Rectal smooth muscle tissue (tissue), 1 donor: Measurements from ENCODE around the gene WASF2.

Source experiments
- H3K27ac ChIP-seq: one replicate; pipeline ENCODE4 v1.7.0; 2013; ENCODE audit warnings: low read depth, low read length, inconsistent platforms
- H3K27me3 ChIP-seq: one replicate; pipeline ENCODE4 v1.7.0; 2013; ENCODE audit warnings: low read length; ENCODE audit not compliant: control insufficient read depth, insufficient read depth
- H3K36me3 ChIP-seq: one replicate; pipeline ENCODE4 v1.7.0; 2013; ENCODE audit warnings: low read length; ENCODE audit not compliant: control insufficient read depth, insufficient read depth
- H3K4me1 ChIP-seq: one replicate; pipeline ENCODE4 v1.7.0; 2013; ENCODE audit warnings: low read length; ENCODE audit not compliant: control insufficient read depth, insufficient read depth
- H3K4me3 ChIP-seq: one replicate; pipeline ENCODE4 v1.7.0; 2013; ENCODE audit warnings: low read length
- H3K9ac ChIP-seq: one replicate; pipeline ENCODE4 v1.7.0; 2013; ENCODE audit warnings: low read length

The WASF2 gene

DNA sequence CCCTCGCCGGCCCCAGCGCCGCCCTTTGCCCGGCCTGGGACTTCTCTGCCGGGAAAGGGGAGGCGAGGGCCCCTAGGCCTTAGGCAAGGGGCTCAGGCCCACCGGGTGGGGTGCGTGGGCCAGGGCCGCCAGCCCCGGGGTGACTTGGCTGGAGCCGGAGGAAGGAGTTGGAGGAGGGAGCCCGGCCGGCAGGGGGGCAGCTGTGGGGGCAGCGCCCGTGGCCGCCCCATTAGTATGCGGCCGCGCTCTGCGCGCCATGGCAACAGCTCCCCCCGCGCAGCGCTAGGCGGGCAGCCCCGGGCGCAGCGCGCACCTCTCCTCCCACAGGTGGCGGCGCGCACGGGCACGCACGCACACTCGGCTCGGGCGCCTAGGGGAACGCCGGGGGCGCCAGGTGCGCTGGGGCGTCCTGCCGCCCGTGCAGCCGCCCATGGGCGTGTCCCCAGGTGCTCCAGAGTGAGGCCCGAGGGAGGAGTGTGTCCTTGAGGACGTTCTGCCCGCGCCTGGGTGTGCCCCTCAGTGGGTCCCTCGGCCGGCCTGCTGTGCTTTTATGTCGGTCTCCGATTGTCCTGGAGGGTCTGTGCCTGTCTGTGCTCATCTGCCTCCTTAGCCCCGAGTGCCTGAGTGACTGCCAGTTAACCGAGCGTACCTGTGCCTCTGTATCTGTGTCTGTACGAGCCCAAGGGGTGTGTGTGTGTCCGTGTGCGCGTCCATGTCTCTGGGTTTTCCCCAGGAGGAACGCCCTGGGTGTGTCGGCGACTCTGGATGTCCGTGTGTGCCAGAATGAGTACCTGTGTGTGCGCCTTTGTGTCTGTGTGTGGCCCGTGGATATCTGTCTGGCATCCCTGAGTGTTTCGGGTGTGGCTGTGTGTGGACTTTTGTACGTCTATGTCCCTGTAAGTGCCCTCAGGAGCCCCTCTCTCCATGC is 38.2 kb upstream of the WASF2 start:
- no peaks in the 10 kb centered on the region for H3K36me3 ChIP-seq
- peaks cover 55% of the 10 kb centered on the region for H3K4me1 ChIP-seq
- peak overlapping the region; percentile 73 for H3K4me3 ChIP-seq
- H3K27me3 ChIP-seq, result no peaks in the 10 kb centered on the region
- H3K27ac ChIP-seq, result peak overlapping the region; percentile 84
- peak overlapping the region; percentile 64 for H3K9ac ChIP-seq

DNA sequence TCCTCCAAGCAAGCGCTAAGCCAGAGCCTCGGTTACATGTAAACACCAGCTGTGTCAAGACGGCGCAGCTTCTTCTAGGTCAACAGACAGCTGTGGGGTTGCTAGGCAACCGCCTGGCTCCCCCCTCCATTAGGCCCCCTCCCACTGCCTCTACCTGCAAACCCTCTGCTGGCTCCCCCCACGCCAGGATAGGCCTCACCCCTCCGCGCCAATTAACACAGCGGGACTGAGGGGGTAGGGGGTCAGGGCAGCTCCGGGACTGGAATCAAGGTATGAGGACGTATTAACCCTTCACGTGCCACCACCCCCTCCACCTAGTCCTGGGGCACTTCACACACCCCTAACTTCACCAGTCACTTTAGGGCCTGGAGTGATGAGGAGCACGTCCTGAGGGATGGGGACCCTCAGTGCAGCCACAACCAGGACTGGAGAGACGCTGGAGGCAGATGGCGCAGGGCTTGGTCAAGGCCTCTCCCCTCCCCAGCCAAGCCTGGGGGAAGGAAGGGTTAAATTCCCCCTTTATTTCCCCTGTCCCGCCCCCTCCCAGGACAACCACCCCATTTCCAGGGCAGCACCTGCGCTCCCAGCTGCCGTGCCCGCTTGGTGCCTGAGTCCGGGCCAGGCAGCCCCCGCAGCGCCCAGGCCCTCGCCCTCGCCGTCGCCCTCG is 37.4 kb upstream of the WASF2 start:
- no peak overlapping the region for H3K9ac ChIP-seq
- no peaks in the 10 kb centered on the region for H3K36me3 ChIP-seq
- no peaks in the 10 kb centered on the region for H3K27me3 ChIP-seq
- peak overlapping the region; percentile 84 for H3K27ac ChIP-seq
- peak overlapping the region; percentile 73 for H3K4me3 ChIP-seq
- peaks cover 63% of the 10 kb centered on the region for H3K4me1 ChIP-seq

- Histone ChIP-seq H3K9ac (no peak overlapping the region), H3K27ac (peak overlapping the region; percentile 84), H3K4me1 (peaks cover 69% of the 10 kb centered on the region), H3K4me3 (peak overlapping the region; percentile 73), H3K36me3 (no peaks in the 10 kb centered on the region), H3K27me3 (no peaks in the 10 kb centered on the region)
Measured at GRCh38 chr1:27526569-27527222, 36.7 kb upstream of the WASF2 start.

DNA sequence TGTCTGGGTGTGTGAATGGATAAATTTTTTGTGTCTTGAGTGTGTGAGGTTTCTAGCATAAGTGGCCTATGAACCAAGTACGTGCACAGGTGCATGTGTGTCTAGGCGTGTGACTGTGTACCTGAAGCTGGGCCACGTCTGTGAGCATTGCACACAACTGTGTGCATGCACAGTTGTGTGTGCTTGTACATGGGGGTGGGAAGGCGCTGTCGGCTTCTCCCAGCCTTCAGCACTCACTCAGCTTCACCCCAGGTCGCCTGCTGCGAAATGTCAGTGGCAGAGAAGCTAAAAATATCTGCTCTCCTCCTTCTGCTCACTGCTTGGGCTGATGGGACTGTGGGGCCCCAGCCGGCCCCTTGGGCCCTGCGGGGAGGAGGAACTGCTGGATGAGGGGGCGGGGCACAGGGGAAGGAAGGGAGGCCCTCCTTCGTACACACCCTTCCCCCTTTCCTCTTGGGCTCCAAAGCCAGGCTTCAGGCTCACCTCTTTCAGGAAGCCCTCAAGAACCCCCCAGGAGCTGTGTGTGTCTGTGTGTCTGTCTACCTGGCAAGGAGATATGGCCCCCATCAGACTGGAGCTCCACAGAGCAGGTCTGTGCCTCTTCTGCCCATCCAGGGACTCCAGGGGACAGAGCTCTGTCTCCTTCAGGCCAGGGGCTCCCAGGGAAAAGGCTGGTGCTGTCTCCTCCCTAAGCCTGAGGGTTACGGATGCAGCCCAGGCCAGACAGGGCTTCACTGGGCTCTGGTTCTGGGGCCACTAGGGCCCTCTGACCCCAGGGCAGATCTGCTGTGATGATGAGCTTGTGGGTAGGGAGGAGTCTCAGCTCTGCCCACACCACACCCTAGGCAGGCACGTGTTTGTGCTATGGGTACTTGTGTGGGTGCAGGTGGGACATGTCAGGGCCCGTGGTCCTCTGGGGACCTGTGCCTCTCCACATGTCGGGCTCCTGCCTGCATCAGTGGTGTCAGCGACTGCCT is 35.6 kb upstream of the WASF2 start:
- no peak overlapping the region for H3K9ac ChIP-seq
- H3K36me3 ChIP-seq, result no peaks in the 10 kb centered on the region
- peaks cover 77% of the 10 kb centered on the region for H3K4me1 ChIP-seq
- H3K4me3 ChIP-seq, result peak overlapping the region; percentile 52
- no peaks in the 10 kb centered on the region for H3K27me3 ChIP-seq
- peak overlapping the region; percentile 84 for H3K27ac ChIP-seq

DNA sequence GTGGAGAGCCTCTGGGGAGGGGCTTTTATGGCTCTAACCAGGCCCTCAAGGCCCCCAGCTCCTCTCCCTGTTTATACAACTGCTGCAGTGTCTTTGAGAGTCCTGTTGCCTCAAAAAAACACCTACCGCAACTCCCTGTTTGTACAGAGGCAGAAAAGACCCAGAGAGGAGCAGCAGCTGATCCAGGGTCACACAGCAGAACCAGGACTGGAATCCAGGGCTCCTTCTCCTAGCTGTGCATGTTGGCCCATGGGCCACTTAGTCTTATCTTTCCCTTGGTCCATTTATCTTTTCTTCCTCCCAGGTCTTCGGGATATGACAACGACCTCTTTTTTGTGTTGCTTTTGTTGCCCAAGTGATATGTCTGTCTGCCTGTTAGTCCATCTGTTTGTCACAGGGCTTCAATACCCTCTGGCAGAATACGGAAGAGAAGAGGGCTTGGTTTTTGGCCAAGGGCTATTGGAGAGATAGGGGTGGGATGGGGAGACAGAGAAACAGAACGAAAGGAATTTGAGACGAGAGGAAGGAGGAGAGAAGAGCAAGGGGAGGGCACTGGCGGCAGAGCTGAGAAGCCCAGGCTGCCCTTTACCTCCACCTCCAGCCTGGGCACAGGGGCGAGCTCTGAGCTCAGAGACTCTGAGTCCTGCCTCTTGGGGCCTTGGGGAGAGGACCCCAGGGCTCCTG is 33.5 kb upstream of the WASF2 start:
- Histone ChIP-seq H3K27ac (peak overlapping the region; percentile 74), H3K27me3 (no peaks in the 10 kb centered on the region), H3K4me3 (peak overlapping the region; percentile 22), H3K36me3 (no peaks in the 10 kb centered on the region), H3K9ac (no peak overlapping the region), H3K4me1 (peaks cover 70% of the 10 kb centered on the region)

DNA sequence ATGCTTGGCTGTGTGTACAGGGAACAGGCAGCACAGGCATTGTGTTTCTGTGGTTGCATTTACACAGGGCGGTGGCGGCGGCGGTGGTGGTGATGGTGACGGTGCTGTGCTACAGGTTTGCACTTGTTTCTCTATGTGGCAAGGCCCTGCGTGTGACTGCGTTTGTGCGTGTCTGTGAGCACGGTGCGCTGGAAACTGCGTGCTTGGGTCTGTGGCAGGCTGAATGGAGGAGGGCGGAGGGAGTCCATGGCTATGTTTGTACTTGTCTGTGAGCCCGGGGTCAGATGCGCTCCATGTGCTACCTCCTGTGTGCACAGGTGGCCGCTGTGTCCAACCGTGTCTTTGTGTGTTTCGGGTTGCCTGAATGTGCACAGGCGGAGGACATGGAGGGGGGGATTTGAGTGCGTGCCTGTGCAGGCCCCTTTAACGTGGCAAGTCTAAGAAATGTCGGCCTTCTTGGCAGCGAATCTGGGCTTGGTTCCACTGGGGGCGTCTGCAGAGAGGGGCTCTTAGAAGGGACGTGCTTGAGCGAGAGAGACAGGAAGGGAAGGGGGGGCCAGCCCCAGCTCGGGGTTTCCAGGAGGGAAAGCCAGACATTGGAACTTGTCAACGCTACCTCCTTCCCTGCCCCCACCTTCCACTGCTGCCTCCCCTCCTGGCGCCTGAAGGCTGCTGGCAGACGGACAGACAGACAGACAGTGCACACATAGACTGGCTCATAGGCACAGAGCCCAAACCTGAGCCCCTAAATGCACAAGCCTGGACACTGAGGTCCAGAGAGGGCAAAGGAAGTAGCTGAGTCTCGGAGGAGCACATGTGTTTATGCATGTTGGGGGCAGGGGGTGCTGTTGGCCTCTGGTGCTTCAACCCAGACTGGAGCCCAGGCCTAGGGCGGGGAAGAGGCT is 32.7 kb upstream of the WASF2 start:
- Histone ChIP-seq H3K4me1 (peaks cover 66% of the 10 kb centered on the region), H3K27me3 (no peaks in the 10 kb centered on the region), H3K9ac (no peak overlapping the region), H3K36me3 (no peaks in the 10 kb centered on the region), H3K27ac (peak overlapping the region; percentile 74), H3K4me3 (peak overlapping the region; percentile 22)

GRCh38 chr1:27521861-27522431 is 32.0 kb upstream of the WASF2 start:
- Histone ChIP-seq H3K9ac (no peak overlapping the region), H3K36me3 (no peaks in the 10 kb centered on the region), H3K27me3 (no peaks in the 10 kb centered on the region), H3K27ac (peak overlapping the region; percentile 74), H3K4me1 (peaks cover 60% of the 10 kb centered on the region), H3K4me3 (peak overlapping the region; percentile 22)

- no peak overlapping the region for H3K9ac ChIP-seq
- H3K36me3 ChIP-seq, result no peaks in the 10 kb centered on the region
- no peaks in the 10 kb centered on the region for H3K27me3 ChIP-seq
- H3K4me3 ChIP-seq, result peak overlapping the region; percentile 11
- peak overlapping the region; percentile 74 for H3K27ac ChIP-seq
- H3K4me1 ChIP-seq, result peaks cover 54% of the 10 kb centered on the region
Measured at GRCh38 chr1:27521336-27521831, 31.4 kb upstream of the WASF2 start.

- H3K9ac ChIP-seq, result no peak overlapping the region
- H3K36me3 ChIP-seq, result no peaks in the 10 kb centered on the region
- peaks cover 50% of the 10 kb centered on the region for H3K4me1 ChIP-seq
- H3K4me3 ChIP-seq, result no peak overlapping the region
- no peaks in the 10 kb centered on the region for H3K27me3 ChIP-seq
- H3K27ac ChIP-seq, result no peak overlapping the region
Measured at GRCh38 chr1:27520651-27521050, 30.7 kb upstream of the WASF2 start.
